A549 treated with DMSO at 1 μM for 4 hours (cell line): ENCODE data around the gene LGALS1. TPM values are rescaled to one million over a fixed set of nuclear protein-coding genes. Genes with fewer than 3 reads are reported as not detected.

Experiments
- total RNA-seq: library from RNA; stranded (reverse); fragments of 200-300 nt; extraction: Qiagen RNA extraction; gene quantifications from 5 replicates; pipeline ENCODE4 v1.2.3, GENCODE V29; 2022; ENCODE audit warnings: low read depth

Gene LGALS1
- 1,194 to 1,393 TPM (median 1,273 TPM) in 5 replicates for total RNA-seq

GRCh38 chr22:37674951-37675929, at the start of gene LGALS1:
Gene LGALS1 (plus strand): TSS chr22:37675636. CDS start chr22:37675703, 67 bp downstream.

GRCh38 chr22:37639070-37639760, 36.2 kb upstream of the LGALS1 start, which contains the start of gene SH3BP1:
Gene SH3BP1 (plus strand): TSS chr22:37639669. CDS start chr22:37639788, 119 bp downstream.

GRCh38 chr22:37658133-37659065, 17.0 kb upstream of the LGALS1 start, which contains the start of gene PDXP:
Gene PDXP (plus strand): TSS chr22:37658723. CDS start chr22:37658783, 60 bp downstream.

GRCh38 chr22:37686002-37686982, 10.9 kb downstream of the LGALS1 start, which contains the start of gene NOL12:
Gene NOL12 (plus strand): TSS chr22:37686343. CDS start chr22:37686393, 50 bp downstream.

DNA sequence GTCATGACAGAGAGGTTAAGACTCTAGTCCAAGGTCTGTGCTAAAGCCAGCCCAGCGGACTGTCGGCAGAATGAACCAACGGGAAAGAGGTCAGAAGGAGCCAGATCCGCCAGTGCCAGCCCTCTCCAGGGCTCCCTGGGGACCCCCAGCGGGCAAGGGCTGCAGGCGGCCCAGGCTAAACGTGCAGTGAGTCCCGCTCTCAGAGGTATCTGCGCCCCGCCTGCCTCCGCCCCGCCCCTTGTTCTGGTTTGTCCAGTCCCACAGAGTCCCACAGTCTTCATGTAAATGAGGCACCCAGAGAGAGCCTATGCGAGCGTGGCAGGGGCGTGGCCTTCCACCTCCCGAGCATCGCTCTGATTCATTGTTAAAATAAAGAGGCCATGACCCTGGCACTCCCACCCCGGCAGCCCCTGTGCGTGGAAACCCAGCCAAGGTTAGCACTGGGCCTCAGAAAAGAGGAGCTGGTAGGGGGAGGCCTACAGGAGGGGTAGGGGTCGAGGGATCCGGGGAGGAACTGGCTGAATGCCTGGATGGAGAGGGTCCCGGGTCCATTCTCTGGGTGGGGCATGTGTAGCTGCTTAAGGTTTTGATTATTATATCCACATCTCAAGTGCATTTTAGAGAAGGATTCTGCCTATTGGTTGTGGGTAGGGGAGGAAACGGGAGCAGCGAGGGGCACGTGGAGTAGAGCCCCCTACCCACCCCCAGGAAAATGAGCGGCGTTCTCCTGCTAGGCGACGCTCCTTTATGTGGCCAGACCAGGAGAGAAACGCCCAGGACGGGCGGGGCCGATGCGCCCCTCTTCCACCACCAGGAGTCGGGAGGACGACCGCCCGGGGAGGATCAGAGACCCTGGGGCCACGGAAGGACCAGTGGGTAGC, 21.5 kb downstream of the LGALS1 start, which contains the start of gene TRIOBP:
TSS of gene TRIOBP (plus strand) at position 392 of the 881 bp plus-strand sequence. CDS start 4,318 bp downstream, outside the sequence.

Other genes with a start within 250 kb of the LGALS1 start
- gene ELFN2, start 248.2 kb upstream of the LGALS1 start, total RNA-seq: 6.2 to 10.0 TPM (median 8.2 TPM) in 5 replicates
- 1.9 to 3.2 TPM (median 2.6 TPM) in 5 replicates for gene MFNG, start 189.3 kb upstream of the LGALS1 start, total RNA-seq
- 31.4 to 41.7 TPM (median 39.2 TPM) in 5 replicates for gene CARD10, start 156.2 kb upstream of the LGALS1 start, total RNA-seq
- 31.6 to 40.9 TPM (median 36.9 TPM) in 5 replicates for gene CDC42EP1, start 115.2 kb upstream of the LGALS1 start, total RNA-seq
- 0.38 to 0.66 TPM in 2 of 5 replicates, not detected in the others for gene LGALS2, start 95.5 kb upstream of the LGALS1 start, total RNA-seq
- gene GGA1, start 66.8 kb upstream of the LGALS1 start, total RNA-seq: 20.8 to 24.2 TPM (median 22.8 TPM) in 5 replicates
- gene SH3BP1, start 36.0 kb upstream of the LGALS1 start, total RNA-seq: 1.3 to 2.7 TPM (median 1.9 TPM) in 5 replicates
- 18.5 to 20.5 TPM (median 20.0 TPM) in 5 replicates for gene PDXP, start 16.9 kb upstream of the LGALS1 start, total RNA-seq
- gene NOL12, start 10.7 kb downstream of the LGALS1 start, total RNA-seq: 24.8 to 30.5 TPM (median 27.2 TPM) in 5 replicates
- gene TRIOBP, start 21.4 kb downstream of the LGALS1 start, total RNA-seq: 21.7 to 32.6 TPM (median 29.2 TPM) in 5 replicates
- gene GCAT, start 132.3 kb downstream of the LGALS1 start, total RNA-seq: 2.3 to 3.8 TPM (median 3.3 TPM) in 5 replicates
- gene GALR3, start 147.7 kb downstream of the LGALS1 start, total RNA-seq: not detected in 5 replicates
- 16.7 to 25.4 TPM (median 23.8 TPM) in 5 replicates for gene ANKRD54, start 168.7 kb downstream of the LGALS1 start, total RNA-seq
- gene EIF3L, start 173.8 kb downstream of the LGALS1 start, total RNA-seq: 268 to 302 TPM (median 282 TPM) in 5 replicates
- 16.1 to 22.0 TPM (median 18.2 TPM) in 5 replicates for gene MICALL1, start 230.7 kb downstream of the LGALS1 start, total RNA-seq